ENCODE measurements around the gene EIF2B2. TPM values are rescaled to one million over a fixed set of nuclear protein-coding genes. Genes with fewer than 3 reads are reported as not detected.

Gene EIF2B2
- total RNA-seq, 1 experiment from 2014 or later: 50.5 TPM

GRCh38 chr14:74982661-74983060 lies 20.1 kb upstream of the EIF2B2 start (continued):
- no peak for TF ChIP-seq ZNF317 (CRISPR knock-in tag; IDR thresholded peaks at IDR 0.05; ENCODE audit: borderline replicate concordance, low read depth)
- no peak for TF ChIP-seq STAT6 (CRISPR knock-in tag; conservative IDR thresholded peaks at IDR 0.05; ENCODE audit: low read depth)
- no peak for TF ChIP-seq GTF2I (CRISPR knock-in tag; conservative IDR thresholded peaks at IDR 0.05)
- TF ChIP-seq ZBTB43 (CRISPR knock-in tag; IDR thresholded peaks at IDR 0.05): no peak
- no peak for TF ChIP-seq SMAD3 (CRISPR knock-in tag; IDR thresholded peaks at IDR 0.05; ENCODE audit: borderline replicate concordance)
- no peak for TF ChIP-seq ATF1 (CRISPR knock-in tag; IDR thresholded peaks at IDR 0.05)
- no peak for TF ChIP-seq PREB (CRISPR knock-in tag; IDR thresholded peaks at IDR 0.05; ENCODE audit: borderline replicate concordance)
- TF ChIP-seq SMAD4 (CRISPR knock-in tag; IDR thresholded peaks at IDR 0.05): no peak
- TF ChIP-seq ERG (CRISPR knock-in tag; IDR thresholded peaks at IDR 0.05): no peak
- TF ChIP-seq CBFB (CRISPR knock-in tag; IDR thresholded peaks at IDR 0.05; ENCODE audit: low read depth): no peak
- TF ChIP-seq AR (CRISPR knock-in tag; IDR thresholded peaks at IDR 0.05): no peak
- TF ChIP-seq ZNF671 (CRISPR knock-in tag; IDR thresholded peaks at IDR 0.05): no peak
- no peak for TF ChIP-seq MLX (CRISPR knock-in tag; IDR thresholded peaks at IDR 0.05)
- TF ChIP-seq CDX4 (CRISPR knock-in tag; IDR thresholded peaks at IDR 0.05; ENCODE audit: borderline replicate concordance): no peak
- TF ChIP-seq ATF3 (CRISPR knock-in tag; conservative IDR thresholded peaks at IDR 0.05): no peak

GRCh38 chr14:74983343-74983742 lies 19.4 kb upstream of the EIF2B2 start:
- Mint-ChIP-seq H3K4me1 (peaks cover 29% of the 10 kb centered on the region), H3K9me3 (no peaks in the 10 kb centered on the region), H3K27me3 (ENCODE audit: low read depth) (no peaks in the 10 kb centered on the region; the same call in 1 of the 2 replicates), H3K27ac (no peak overlapping the region), H3K36me3 (no peaks in the 10 kb centered on the region), H3K4me3 (no peak overlapping the region)
- DNase-seq (ENCODE audit: low spot score) (no peak), ATAC-seq (no peak)
- ChIA-PET POLR2A (no interaction called here), CTCF (interaction anchor here (1.5 to 2.4 kb wide), 2 partner anchors 37 to 38 kb away, joined by 3 to 8 read pairs; no protein-coding TSS in a partner anchor)
- TF ChIP-seq PREB (CRISPR knock-in tag; IDR thresholded peaks at IDR 0.05; ENCODE audit: borderline replicate concordance): no peak
- TF ChIP-seq JUN (CRISPR knock-in tag; IDR thresholded peaks at IDR 0.05): no peak
- TF ChIP-seq TEAD4 (CRISPR knock-in tag; IDR thresholded peaks at IDR 0.05): no peak
- no peak for TF ChIP-seq ZNF232 (CRISPR knock-in tag; IDR thresholded peaks at IDR 0.05)
- no peak for TF ChIP-seq ATF2 (CRISPR knock-in tag; IDR thresholded peaks at IDR 0.05; ENCODE audit: borderline replicate concordance, low read depth)
- TF ChIP-seq NR3C1 (CRISPR knock-in tag; conservative IDR thresholded peaks at IDR 0.05; ENCODE audit: low read depth): no peak
- no peak for TF ChIP-seq ZNF396 (CRISPR knock-in tag; IDR thresholded peaks at IDR 0.05; ENCODE audit: borderline replicate concordance)

Data from WTC11 (cell line).